OCI-LY3 (cell line): ENCODE measurements around the gene KRTAP3-1.

ENCODE experiments used
- H2AFZ ChIP-seq: fragments of 200-600, 300-600 bp; shearing (Covaris generic); 2 replicates; pipeline ENCODE4 v1.6.0; 2014; ENCODE audit warnings: antibody characterized with exemption, low read depth, low read length
- H3K27ac ChIP-seq: fragments of 200-600, 300-600 bp; sonication (generic); 2 replicates; pipeline ENCODE4 v1.5.1; 2014; ENCODE audit warnings: mild to moderate bottlenecking, low read length, moderate library complexity, mixed read lengths
- H3K27me3 ChIP-seq: fragments of 200-600, 300-600 bp; sonication (generic); 2 replicates; pipeline ENCODE4 v1.6.1; 2014; ENCODE audit warnings: low read depth, low read length, mixed read lengths
- H3K36me3 ChIP-seq: fragments of 200-600, 300-600 bp; sonication (generic); replicated peaks from 2 replicates; pipeline ENCODE3; 2014; ENCODE audit warnings: low read depth, low read length, mixed read lengths
- H3K4me1 ChIP-seq: fragments of 300-600, 200-600 bp; sonication (generic); 2 replicates; pipeline ENCODE4 v1.6.1; 2014; ENCODE audit warnings: low read length, mixed read lengths
- H3K4me2 ChIP-seq: fragments of 200-600, 300-600 bp; sonication (generic); 2 replicates; pipeline ENCODE4 v1.6.1; 2014; ENCODE audit warnings: low read length, mixed read lengths
- H3K4me3 ChIP-seq: fragments of 300-600, 200-600 bp; sonication (generic); 2 replicates; pipeline ENCODE4 v1.5.1; 2014; ENCODE audit warnings: antibody characterized with exemption, mild to moderate bottlenecking, low read length, moderate library complexity
- H3K79me2 ChIP-seq: fragments of 300-600, 200-600 bp; shearing (Covaris generic); 2 replicates; pipeline ENCODE4 v1.6.1; 2014; ENCODE audit warnings: mild to moderate bottlenecking, low read length, mixed read lengths
- H3K9ac ChIP-seq: fragments of 300-600, 200-600 bp; shearing (Covaris generic); 2 replicates; pipeline ENCODE4 v1.6.0; 2014; ENCODE audit warnings: mild to moderate bottlenecking, low read length, moderate library complexity
- H3K9me3 ChIP-seq: fragments of 200-600, 300-600 bp; shearing (Covaris generic); 2 replicates; pipeline ENCODE4 v1.6.1; 2014; ENCODE audit warnings: low read length, mixed read lengths; ENCODE audit not compliant: insufficient read depth
- H4K20me1 ChIP-seq: fragments of 200-600, 300-600 bp; sonication (generic); 2 replicates; pipeline ENCODE4 v1.6.1; 2016; ENCODE audit warnings: low read length, mixed read lengths; ENCODE audit not compliant: insufficient read depth
- EZH2phosphoT487 ChIP-seq: fragments of 200-600 bp; shearing (Covaris generic); IDR thresholded peaks from 2 replicates; pipeline ENCODE4 v1.6.1; 2018; ENCODE audit warnings: antibody characterized with exemption, mixed run types, low read depth
- TF ChIP-seq, protein P1 (sequence below): fragments of 200-600, 300-600 bp; sonication (generic); IDR thresholded peaks from 2 replicates; pipeline ENCODE4 v1.5.1; 2014; ENCODE audit warnings: antibody characterized with exemption, low read length, low read depth

The KRTAP3-1 gene

DNA sequence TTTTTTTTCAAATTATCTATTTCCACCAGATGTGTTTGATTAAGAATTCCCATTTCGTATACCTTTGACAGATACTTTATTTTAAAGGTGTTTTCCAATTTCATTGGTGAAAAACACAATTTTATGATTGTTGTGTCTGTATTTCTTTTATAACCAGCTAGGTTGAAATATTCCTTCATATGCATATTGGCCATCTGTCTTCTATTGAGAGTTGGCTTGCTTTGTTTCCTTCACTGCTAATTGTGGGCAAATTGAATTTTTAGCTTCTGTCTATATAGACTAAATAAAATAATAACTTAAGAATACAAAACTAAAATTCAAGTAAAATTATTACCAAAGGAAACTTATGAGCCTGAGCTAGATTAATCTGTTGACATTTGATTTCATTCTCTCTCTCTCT is 13.8 kb downstream of the KRTAP3-1 start:
- Histone ChIP-seq H3K4me3 (no peak overlapping the region), H3K27me3 (peaks cover 32% of the 10 kb centered on the region), H3K27ac (no peak overlapping the region), H3K9me3 (no peaks in the 10 kb centered on the region), H4K20me1 (no peaks in the 10 kb centered on the region), H3K9ac (no peak overlapping the region), H2AFZ (no peak overlapping the region), H3K4me2 (no peak overlapping the region), H3K4me1 (no peaks in the 10 kb centered on the region), H3K79me2 (no peaks in the 10 kb centered on the region), H3K36me3 (no peaks in the 10 kb centered on the region)
- no peak for TF ChIP-seq EZH2phosphoT487
- TF ChIP-seq, protein P1, sequence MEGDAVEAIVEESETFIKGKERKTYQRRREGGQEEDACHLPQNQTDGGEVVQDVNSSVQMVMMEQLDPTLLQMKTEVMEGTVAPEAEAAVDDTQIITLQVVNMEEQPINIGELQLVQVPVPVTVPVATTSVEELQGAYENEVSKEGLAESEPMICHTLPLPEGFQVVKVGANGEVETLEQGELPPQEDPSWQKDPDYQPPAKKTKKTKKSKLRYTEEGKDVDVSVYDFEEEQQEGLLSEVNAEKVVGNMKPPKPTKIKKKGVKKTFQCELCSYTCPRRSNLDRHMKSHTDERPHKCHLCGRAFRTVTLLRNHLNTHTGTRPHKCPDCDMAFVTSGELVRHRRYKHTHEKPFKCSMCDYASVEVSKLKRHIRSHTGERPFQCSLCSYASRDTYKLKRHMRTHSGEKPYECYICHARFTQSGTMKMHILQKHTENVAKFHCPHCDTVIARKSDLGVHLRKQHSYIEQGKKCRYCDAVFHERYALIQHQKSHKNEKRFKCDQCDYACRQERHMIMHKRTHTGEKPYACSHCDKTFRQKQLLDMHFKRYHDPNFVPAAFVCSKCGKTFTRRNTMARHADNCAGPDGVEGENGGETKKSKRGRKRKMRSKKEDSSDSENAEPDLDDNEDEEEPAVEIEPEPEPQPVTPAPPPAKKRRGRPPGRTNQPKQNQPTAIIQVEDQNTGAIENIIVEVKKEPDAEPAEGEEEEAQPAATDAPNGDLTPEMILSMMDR: no peak

DNA sequence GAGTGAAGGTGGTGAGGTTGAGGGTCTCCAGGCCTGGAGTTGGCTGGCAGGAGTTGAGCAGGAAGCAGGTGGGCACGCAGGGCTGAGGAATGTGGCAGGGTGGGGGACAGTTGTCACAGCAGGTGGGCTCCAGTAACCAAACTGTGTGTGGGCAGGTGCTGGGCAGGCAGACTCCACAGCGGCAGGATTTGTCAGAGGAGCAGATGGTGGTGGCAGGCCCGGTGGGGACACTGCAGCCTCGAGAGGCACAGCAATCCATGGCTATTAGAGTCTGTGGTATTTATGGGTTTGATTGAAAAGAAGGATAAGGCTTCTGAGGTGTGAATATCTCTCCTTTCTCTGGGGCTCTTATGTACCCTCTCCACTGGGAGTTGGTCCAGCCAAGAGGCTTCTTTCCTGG is 15.1 kb downstream of the KRTAP3-1 start, which contains the start of gene KRTAP3-3:
TSS of gene KRTAP3-3 (minus strand) at position 326 of the 400 bp plus-strand sequence. CDS start at position 259, 67 bp downstream.
- no peaks in the 10 kb centered on the region for H3K79me2 ChIP-seq
- H2AFZ ChIP-seq: no peak within 1 kb of the TSS
- TF ChIP-seq EZH2phosphoT487: no peak
- TF ChIP-seq, protein P1: no peak
- no peaks in the 10 kb centered on the region for H4K20me1 ChIP-seq
- H3K4me3 ChIP-seq: no peak within 1 kb of the TSS
- no peak within 1 kb of the TSS for H3K9ac ChIP-seq
- no peak within 1 kb of the TSS for H3K27ac ChIP-seq
- peaks cover 28% of the 10 kb centered on the region for H3K27me3 ChIP-seq
- no peak within 1 kb of the TSS for H3K4me2 ChIP-seq
- H3K36me3 ChIP-seq: no peaks in the 10 kb centered on the region
- H3K9me3 ChIP-seq: no peaks in the 10 kb centered on the region
- H3K4me1 ChIP-seq: no peaks in the 10 kb centered on the region

DNA sequence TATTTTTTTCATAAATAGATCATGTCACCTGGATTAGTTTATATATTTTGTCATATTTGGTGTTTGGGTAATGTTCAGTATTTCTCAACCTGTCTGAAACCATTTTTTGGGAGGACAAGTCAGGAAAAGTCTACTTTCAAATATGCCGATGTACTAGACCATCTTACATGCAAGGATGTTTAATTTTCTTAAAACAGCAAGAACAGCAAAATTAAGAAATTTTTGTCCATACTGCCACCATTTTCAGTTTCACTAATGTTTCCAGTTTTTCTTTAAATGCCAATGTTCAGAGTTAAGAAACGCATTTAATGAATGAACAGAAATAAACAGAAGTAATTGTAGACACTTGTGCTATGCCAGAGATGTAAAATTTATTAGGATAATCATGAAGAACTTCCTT is 15.8 kb downstream of the KRTAP3-1 start:
- Histone ChIP-seq H3K36me3 (no peaks in the 10 kb centered on the region), H3K27ac (no peak overlapping the region)

DNA sequence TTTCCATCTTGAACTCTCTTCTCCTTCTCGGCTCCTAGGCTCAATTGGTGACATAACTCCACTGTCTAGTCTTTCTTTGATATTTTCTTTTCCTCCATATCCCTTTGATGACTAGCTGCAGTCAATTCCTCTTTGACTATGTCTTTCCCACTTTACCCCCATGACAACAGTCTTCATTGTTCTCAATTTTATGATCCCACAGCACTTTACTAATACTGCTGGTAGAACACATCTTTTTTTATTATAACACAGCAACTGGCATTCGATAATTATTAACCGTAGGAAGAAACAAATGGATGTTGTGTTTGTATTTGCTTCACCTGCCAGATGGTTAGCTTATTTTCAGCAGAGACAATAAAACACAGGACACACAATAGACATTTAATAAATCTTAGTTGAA is 16.3 kb downstream of the KRTAP3-1 start:
- no peak overlapping the region for H3K9ac ChIP-seq
- H3K4me2 ChIP-seq: no peak overlapping the region
- peaks cover 19% of the 10 kb centered on the region for H3K27me3 ChIP-seq
- no peaks in the 10 kb centered on the region for H3K4me1 ChIP-seq
- no peaks in the 10 kb centered on the region for H3K79me2 ChIP-seq
- no peak for TF ChIP-seq EZH2phosphoT487
- TF ChIP-seq, protein P1: no peak
- no peaks in the 10 kb centered on the region for H3K9me3 ChIP-seq
- H3K27ac ChIP-seq: no peak overlapping the region
- H3K4me3 ChIP-seq: no peak overlapping the region
- H4K20me1 ChIP-seq: no peaks in the 10 kb centered on the region
- no peaks in the 10 kb centered on the region for H3K36me3 ChIP-seq
- no peak overlapping the region for H2AFZ ChIP-seq

More for the DNA sequence above, 15.8 kb downstream of the KRTAP3-1 start:
- Histone ChIP-seq H3K4me3 (no peak overlapping the region), H4K20me1 (no peaks in the 10 kb centered on the region), H3K9ac (no peak overlapping the region), H3K9me3 (no peaks in the 10 kb centered on the region), H3K27me3 (peaks cover 22% of the 10 kb centered on the region), H3K4me2 (no peak overlapping the region), H3K4me1 (no peaks in the 10 kb centered on the region), H3K79me2 (no peaks in the 10 kb centered on the region), H2AFZ (no peak overlapping the region)
- TF ChIP-seq, protein P1: no peak
- TF ChIP-seq EZH2phosphoT487: no peak
